Calu3 (cell line): ENCODE measurements around the gene SHROOM4. TPM values are rescaled to one million over a fixed set of nuclear protein-coding genes. Genes with fewer than 3 reads are reported as not detected.

Source experiments
- BruUV-seq: library from RNA; stranded (reverse); fragments of 400-500 nt; replicated peaks from 2 replicates; lab custom pipeline; 2021; lab: Mats Ljungman, UMichigan
- CTCF ChIA-PET: fragments of 300-600 bp; sonication (Branson Sonifier 250); formaldehyde crosslinking; loops from one replicate; lab custom pipeline; 2022; ENCODE audit warnings: antibody characterized with exemption; lab: Charles Lee
- DNase-seq: peaks from one replicate; pipeline ENCODE4 v3.0.0; 2022
- H3K27ac Mint-ChIP-seq: one replicate; pipeline ENCODE4 v1.8.0; 2022; ENCODE audit warnings: mixed read lengths; ENCODE audit not compliant: unreplicated experiment
- H3K27me3 Mint-ChIP-seq: one replicate; pipeline ENCODE4 v1.8.0; 2022; ENCODE audit warnings: mixed read lengths; ENCODE audit not compliant: unreplicated experiment
- H3K36me3 Mint-ChIP-seq: one replicate; pipeline ENCODE4 v1.8.0; 2022; ENCODE audit warnings: mild to moderate bottlenecking, moderate library complexity, mixed read lengths; ENCODE audit not compliant: insufficient read depth, unreplicated experiment
- H3K4me1 Mint-ChIP-seq: one replicate; pipeline ENCODE4 v1.8.0; 2022; ENCODE audit warnings: mild to moderate bottlenecking, low read depth, mixed read lengths; ENCODE audit not compliant: unreplicated experiment
- H3K4me3 Mint-ChIP-seq: one replicate; pipeline ENCODE4 v1.8.0; 2022; ENCODE audit warnings: mild to moderate bottlenecking, low read depth, moderate library complexity, mixed read lengths; ENCODE audit not compliant: unreplicated experiment
- H3K9me3 Mint-ChIP-seq: one replicate; pipeline ENCODE4 v1.8.0; 2022; ENCODE audit warnings: low read depth, mixed read lengths; ENCODE audit not compliant: unreplicated experiment
- intact Hi-C: fragments of 100-400 bp; cut with micrococcal nuclease; formaldehyde crosslinking; loops from one replicate; pipeline ENCODE4 v1.10.0; 2022; ENCODE audit not compliant: unreplicated experiment
- total RNA-seq: library from RNA; stranded (reverse); gene quantifications from 2 replicates; pipeline ENCODE4 v1.2.3, GENCODE V29; 2022
- TF ChIP-seq, protein P1 (sequence below): fragments of 200-600 bp; IDR thresholded peaks from one replicate; pipeline ENCODE4 v1.8.0; 2022; ENCODE audit warnings: antibody characterized with exemption; ENCODE audit not compliant: unreplicated experiment

SHROOM4 gene
- total RNA-seq, 1 experiment from 2014 or later, result 3.2 TPM

DNA sequence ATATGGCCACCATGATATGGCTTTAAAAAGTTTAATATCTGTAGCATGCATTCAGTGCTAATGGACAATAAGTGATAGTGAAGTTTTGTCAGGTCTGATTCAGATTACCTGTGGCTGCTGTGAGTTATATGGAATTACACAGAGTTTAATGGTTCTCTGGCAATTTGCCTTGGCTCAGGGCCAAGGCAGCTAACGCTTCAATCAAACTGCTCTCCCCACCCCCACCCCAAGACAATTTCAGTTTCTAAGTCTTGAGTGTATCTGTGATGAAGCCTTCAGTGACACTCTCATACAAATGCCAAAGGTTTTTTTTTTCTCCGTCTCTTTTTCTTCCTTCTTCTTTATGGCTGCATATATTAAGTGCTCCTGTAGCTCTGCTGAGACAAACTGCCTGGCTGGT, 106.6 kb downstream of the SHROOM4 start:
- DNase-seq, result no peak
- no peak overlapping the region for H3K4me3 Mint-ChIP-seq
- no TSS peak for BruUV-seq
- CTCF ChIA-PET, result no interaction called here
- H3K27ac Mint-ChIP-seq, result no peak overlapping the region
- no peaks in the 10 kb centered on the region for H3K9me3 Mint-ChIP-seq
- H3K27me3 Mint-ChIP-seq, result no peaks in the 10 kb centered on the region
- no peaks in the 10 kb centered on the region for H3K36me3 Mint-ChIP-seq
- intact Hi-C loops, result no loop called here
- TF ChIP-seq, protein P1, sequence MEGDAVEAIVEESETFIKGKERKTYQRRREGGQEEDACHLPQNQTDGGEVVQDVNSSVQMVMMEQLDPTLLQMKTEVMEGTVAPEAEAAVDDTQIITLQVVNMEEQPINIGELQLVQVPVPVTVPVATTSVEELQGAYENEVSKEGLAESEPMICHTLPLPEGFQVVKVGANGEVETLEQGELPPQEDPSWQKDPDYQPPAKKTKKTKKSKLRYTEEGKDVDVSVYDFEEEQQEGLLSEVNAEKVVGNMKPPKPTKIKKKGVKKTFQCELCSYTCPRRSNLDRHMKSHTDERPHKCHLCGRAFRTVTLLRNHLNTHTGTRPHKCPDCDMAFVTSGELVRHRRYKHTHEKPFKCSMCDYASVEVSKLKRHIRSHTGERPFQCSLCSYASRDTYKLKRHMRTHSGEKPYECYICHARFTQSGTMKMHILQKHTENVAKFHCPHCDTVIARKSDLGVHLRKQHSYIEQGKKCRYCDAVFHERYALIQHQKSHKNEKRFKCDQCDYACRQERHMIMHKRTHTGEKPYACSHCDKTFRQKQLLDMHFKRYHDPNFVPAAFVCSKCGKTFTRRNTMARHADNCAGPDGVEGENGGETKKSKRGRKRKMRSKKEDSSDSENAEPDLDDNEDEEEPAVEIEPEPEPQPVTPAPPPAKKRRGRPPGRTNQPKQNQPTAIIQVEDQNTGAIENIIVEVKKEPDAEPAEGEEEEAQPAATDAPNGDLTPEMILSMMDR, result no peak
- H3K4me1 Mint-ChIP-seq, result peaks cover 18% of the 10 kb centered on the region

DNA sequence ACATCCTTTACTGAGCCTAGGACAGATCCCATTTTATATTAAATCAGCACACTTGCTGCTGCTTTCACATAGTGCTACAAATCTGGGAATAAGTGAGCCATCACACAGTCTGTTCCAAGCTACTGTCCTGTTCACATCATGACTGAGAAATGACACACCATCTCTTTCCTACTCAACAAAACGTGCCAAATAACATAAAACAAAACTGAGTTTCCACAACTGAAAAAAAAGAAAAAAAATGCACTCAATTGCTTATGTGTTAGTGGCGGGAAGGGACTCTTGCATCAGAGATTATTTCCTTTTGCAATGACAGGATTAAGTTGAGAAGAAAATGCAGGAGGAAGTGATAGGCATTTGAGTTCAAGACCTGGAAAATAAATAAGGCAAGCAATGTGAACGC, 109.0 kb downstream of the SHROOM4 start:
- BruUV-seq, result no TSS peak
- TF ChIP-seq, protein P1, result no peak
- H3K9me3 Mint-ChIP-seq, result no peaks in the 10 kb centered on the region
- CTCF ChIA-PET, result interaction anchor here (1.5 kb wide), 1 partner anchor 14 kb away, joined by 5 read pairs; no protein-coding TSS in a partner anchor
- no peaks in the 10 kb centered on the region for H3K27me3 Mint-ChIP-seq
- no peak for DNase-seq
- peaks cover 18% of the 10 kb centered on the region for H3K4me1 Mint-ChIP-seq
- H3K4me3 Mint-ChIP-seq, result no peak overlapping the region
- H3K27ac Mint-ChIP-seq, result no peak overlapping the region
- H3K36me3 Mint-ChIP-seq, result no peaks in the 10 kb centered on the region
- intact Hi-C loops, result no loop called here

DNA sequence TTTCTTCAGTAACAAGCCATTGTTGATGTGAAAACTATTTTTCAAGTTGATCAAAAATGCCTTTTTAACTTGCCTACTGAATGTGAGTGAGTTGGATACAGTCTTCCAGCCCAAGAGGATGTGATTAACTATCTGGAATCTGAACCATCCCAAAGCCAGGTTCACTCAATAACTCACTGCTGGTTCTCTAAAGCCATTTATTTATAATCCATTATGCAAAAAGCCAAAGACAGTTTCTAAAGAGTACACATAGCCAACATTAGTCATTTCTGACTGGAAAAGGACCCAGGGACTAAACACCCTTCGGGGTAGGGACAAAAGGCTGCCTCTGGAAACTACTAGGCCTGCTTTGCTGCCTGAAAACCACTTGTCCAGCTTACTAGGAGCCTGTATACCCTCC, 109.6 kb downstream of the SHROOM4 start:
- TF ChIP-seq, protein P1, result no peak
- peaks cover 18% of the 10 kb centered on the region for H3K4me1 Mint-ChIP-seq
- no peaks in the 10 kb centered on the region for H3K27me3 Mint-ChIP-seq
- H3K4me3 Mint-ChIP-seq, result no peak overlapping the region
- CTCF ChIA-PET, result interaction anchor here (1.5 kb wide), 1 partner anchor 13 kb away, joined by 5 read pairs; no protein-coding TSS in a partner anchor
- intact Hi-C loops, result no loop called here
- no peak for DNase-seq
- no TSS peak for BruUV-seq
- H3K36me3 Mint-ChIP-seq, result no peaks in the 10 kb centered on the region
- H3K9me3 Mint-ChIP-seq, result no peaks in the 10 kb centered on the region
- no peak overlapping the region for H3K27ac Mint-ChIP-seq

DNA sequence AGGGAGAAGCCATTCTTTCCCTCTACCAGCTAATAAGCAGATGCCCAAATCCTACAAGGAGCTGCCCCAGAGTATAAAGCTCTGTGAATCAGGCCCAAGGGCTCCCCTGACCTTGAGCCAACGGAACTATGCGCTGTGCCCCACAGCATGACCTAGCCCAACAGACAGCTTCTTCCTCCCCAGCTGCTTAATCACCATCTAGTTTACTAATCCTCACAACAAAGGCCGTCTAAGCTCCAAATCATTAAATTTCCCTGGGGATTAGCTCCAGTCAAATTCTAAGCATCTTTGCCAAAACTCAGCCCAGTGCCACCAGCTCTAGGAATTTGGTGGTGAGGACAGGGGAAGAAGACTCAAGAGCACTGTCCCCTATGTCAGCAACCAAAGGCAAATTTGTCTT, 113.1 kb downstream of the SHROOM4 start:
- Mint-ChIP-seq H3K27me3 (no peaks in the 10 kb centered on the region), H3K9me3 (no peaks in the 10 kb centered on the region)

More for the DNA sequence above, 113.1 kb downstream of the SHROOM4 start:
- CTCF ChIA-PET, result no interaction called here
- TF ChIP-seq, protein P1, result no peak
- Mint-ChIP-seq H3K27ac (no peak overlapping the region), H3K4me1 (peaks cover 30% of the 10 kb centered on the region), H3K36me3 (no peaks in the 10 kb centered on the region), H3K4me3 (no peak overlapping the region)
- DNase-seq, result no peak
- BruUV-seq, result no TSS peak
- intact Hi-C loops, result no loop called here
